GM12878 (cell line): ENCODE data around the gene UCHL5. TPM values are rescaled to one million over a fixed set of nuclear protein-coding genes. Genes with fewer than 3 reads are reported as not detected.

Source experiments
- ATAC-seq: fragments of 200-7000 bp; cut with Tn5 transposase; 3 replicates; pipeline ENCODE4 v1.9.1; 2020; ENCODE audit warnings: mild to moderate bottlenecking, moderate library complexity
- BruUV-seq: library from RNA; stranded (reverse); fragments of 400-500 nt; replicated peaks from 2 replicates; lab custom pipeline; 2021; lab: Mats Ljungman, UMichigan
- CTCF ChIA-PET: fragments of 300-600 bp; sonication (Branson Sonifier 250); formaldehyde crosslinking; extraction: SDS; loops from one replicate; lab custom pipeline; 2021; ENCODE audit warnings: inconsistent platforms; lab: Yijun Ruan, JAX
- POLR2A ChIA-PET: fragments of 350-600 bp; formaldehyde crosslinking; extraction: SDS; loops from one replicate; lab custom pipeline; 2021; ENCODE audit warnings: inconsistent platforms; lab: Charles Lee
- RAD21 ChIA-PET: fragments of 300-600 bp; sonication (Branson Sonifier 250); formaldehyde crosslinking; loops from one replicate; lab custom pipeline; 2023; ENCODE audit warnings: antibody characterized with exemption; ENCODE audit not compliant: unreplicated experiment; lab: Charles Lee
- SMC1A ChIA-PET: fragments of 300-600 bp; sonication (Branson Sonifier 250); formaldehyde crosslinking; loops from one replicate; lab custom pipeline; 2023; ENCODE audit not compliant: unreplicated experiment, uncharacterized antibody; lab: Charles Lee
- DNase-seq: peaks from one replicate; pipeline ENCODE4 v3.0.0-alpha.2; 2011; ENCODE audit warnings: low read depth, low spot score
- FAIRE-seq: peaks from 3 replicates; lab custom pipeline; 2011; peaks lifted over from hg19 to GRCh38; lab: Jason Lieb, UNC
- H2AFZ ChIP-seq: 2 replicates; pipeline ENCODE4 v1.6.0; 2011; ENCODE audit warnings: low read depth, low read length, control low read depth; ENCODE audit not compliant: control insufficient read depth
- H3K27ac ChIP-seq: 2 replicates; pipeline ENCODE4 v1.5.1; 2011; ENCODE audit warnings: control low read depth; ENCODE audit not compliant: control insufficient read depth, insufficient read depth
- H3K27me3 ChIP-seq, 2 experiments: replicated peaks in 1 of 2; 2 replicates each; pipeline versions ENCODE4 v1.6.0 to v1.6.1; 2011; ENCODE audit warnings: low read length in 1 of 2; ENCODE audit not compliant: control insufficient read depth in 2 of 2, insufficient read depth in 2 of 2
- H3K36me3 ChIP-seq, 2 experiments: 2 replicates each; pipeline ENCODE4 v1.5.1; 2011; ENCODE audit warnings: low read length in 1 of 2; ENCODE audit not compliant: control insufficient read depth in 2 of 2, insufficient read depth in 2 of 2
- H3K4me1 ChIP-seq: 2 replicates; pipeline ENCODE4 v1.6.1; 2011; ENCODE audit warnings: mild to moderate bottlenecking, low read length, moderate library complexity, mixed read lengths; ENCODE audit not compliant: control insufficient read depth, insufficient read depth
- H3K4me2 ChIP-seq: 2 replicates; pipeline ENCODE4 v1.6.0; 2011; ENCODE audit warnings: control low read depth; ENCODE audit not compliant: control insufficient read depth, insufficient read depth
- H3K4me3 ChIP-seq: fragments of 200-600 bp; sonication (generic); 2 replicates; pipeline ENCODE4 v1.5.1; 2016
- H3K79me2 ChIP-seq: 2 replicates; pipeline ENCODE4 v1.6.0; 2011; ENCODE audit warnings: low read length; ENCODE audit not compliant: control insufficient read depth, insufficient read depth
- H3K9ac ChIP-seq: 2 replicates; pipeline ENCODE4 v1.8.0; 2011; ENCODE audit warnings: low read length, control low read depth, mixed read lengths; ENCODE audit not compliant: control insufficient read depth, insufficient read depth
- H3K9me3 ChIP-seq: replicated peaks from 3 replicates; pipeline ENCODE4 v1.5.1; 2011; ENCODE audit warnings: mild to moderate bottlenecking, low read length; ENCODE audit not compliant: control insufficient read depth, insufficient read depth
- H4K20me1 ChIP-seq: 2 replicates; pipeline ENCODE4 v1.6.0; 2011; ENCODE audit not compliant: control insufficient read depth, insufficient read depth
- CUX1 ChIP-seq: IDR thresholded peaks from 2 replicates; pipeline ENCODE4 v1.6.1; 2012; ENCODE audit warnings: improper control_type of control experiment, low read depth, low read length; ENCODE audit not compliant: insufficient replicate concordance
- EED ChIP-seq: sonication (generic); IDR thresholded peaks from 2 replicates; pipeline ENCODE4 v1.6.1; 2016; ENCODE audit warnings: antibody characterized with exemption, low read depth
- NR2C1 ChIP-seq: fragments of 450-650 bp; IDR thresholded peaks from 2 replicates; pipeline ENCODE4 v1.6.1; 2017; ENCODE audit warnings: antibody characterized with exemption, mild to moderate bottlenecking, moderate library complexity
- RAD21 ChIP-seq: IDR thresholded peaks from 2 replicates; pipeline ENCODE4 v1.6.1; 2011; ENCODE audit warnings: mild to moderate bottlenecking, low read depth, low read length, moderate library complexity; ENCODE audit not compliant: insufficient read depth
- SMC3 ChIP-seq: IDR thresholded peaks from 2 replicates; pipeline ENCODE4 v1.6.1; 2011; ENCODE audit warnings: low read length, improper control_type of control experiment, borderline replicate concordance
- ZBTB40 ChIP-seq: fragments of 450-650 bp; IDR thresholded peaks from 2 replicates; pipeline ENCODE4 v1.6.1; 2016; ENCODE audit warnings: mild to moderate bottlenecking, moderate library complexity, borderline replicate concordance
- ZNF207 ChIP-seq: fragments of 450-650 bp; IDR thresholded peaks from 2 replicates; pipeline ENCODE4 v1.6.1; 2014; ENCODE audit warnings: antibody characterized with exemption, mild to moderate bottlenecking, borderline replicate concordance
- WGBS: methylation state at CpG from one replicate; pipeline ENCODE4 v1.1.6; 2016; ENCODE audit warnings: low lambda C conversion rate; ENCODE audit not compliant: insufficient replicate concordance, insufficient coverage; ENCODE audit errors: missing lambda C conversion rate; 5-methylcytosine and 5-hydroxymethylcytosine counted together
- in situ Hi-C: fragments of 300-500 bp; cut with MboI; formaldehyde crosslinking; loops from 9 replicates; pipeline ENCODE4 v1.14.3; 2018; ENCODE audit warnings: mixed read lengths
- intact Hi-C: fragments of 100-400 bp; cut with micrococcal nuclease; formaldehyde crosslinking; loops from one replicate; pipeline ENCODE4 v1.14.2; 2022; ENCODE audit not compliant: unreplicated experiment
- polyA plus RNA-seq, 11 experiments: library from polyadenylated mRNA; depleted of rRNA in 4 of 11; unstranded in 6 of 11; stranded (reverse) in 5 of 11; fragments of >200 nt; fragmentation: Nextera tagmentation in 4 of 11; fragmentation: Illumina TruSeq in 1 of 11; extraction: Ambion mirVana in 4 of 11; extraction: Trizol in 1 of 11; gene quantifications; 1 replicate in 1 of 11; 2 replicates in 10 of 11; pipeline versions ENCODE4 v1.2.1 to v1.2.3, GENCODE V29; 2011 to 2016; ENCODE audit warnings: inconsistent platforms in 2 of 11, missing spikeins in 2 of 11, low read depth in 1 of 11
- total RNA-seq, 4 experiments: library from RNA; depleted of rRNA in 3 of 4; stranded (reverse); fragments of >200 nt in 3 of 4; fragmentation: Illumina TruSeq in 1 of 4; extraction: Trizol in 1 of 4; gene quantifications; 2 replicates each; pipeline versions ENCODE4 v1.2.1 to v1.2.3, GENCODE V29; 2013 to 2021
- TF ChIP-seq, protein P1 (sequence below): IDR thresholded peaks from 2 replicates; pipeline ENCODE4 v1.6.1; 2011; ENCODE audit warnings: borderline replicate concordance, low read depth, mild to moderate bottlenecking, moderate library complexity, mixed read lengths, low read length; ENCODE audit not compliant: insufficient read depth; ENCODE audit errors: extremely low read length
- TF ChIP-seq, protein P2 (sequence below): IDR thresholded peaks from 2 replicates; pipeline ENCODE4 v1.6.1; 2012; ENCODE audit warnings: low read length, inconsistent platforms

The UCHL5 gene
- total and polyA plus RNA-seq, 10 of the 15 experiments (the other 5 are each of a cell fraction or from before 2014, with no cell fraction given), result 30.1 to 179 (median 60.1) TPM

GRCh38 chr1:193069748-193070385 is 10.7 kb upstream of the UCHL5 start:
- Histone ChIP-seq H3K27ac (peak overlapping the region; percentile 62), H2AFZ (no peak overlapping the region; the same call in 1 of the 2 replicates), H3K9me3 (peaks cover 2% of the 10 kb centered on the region; the same call in 1 of the 3 replicates), H3K79me2 (peaks cover 71% of the 10 kb centered on the region), H3K4me3 (0 out of 2 replicates have a peak overlapping the region, but pooled peaks have one; percentile 11), H3K27me3 (no peaks in the 10 kb centered on the region), H3K9ac (no peak overlapping the region), H4K20me1 (no peaks in the 10 kb centered on the region), H3K36me3 (peaks cover 0 to 13% of the 10 kb centered on the region in 2 experiments; a peak in 2 of 4 replicates), H3K4me2 (peak overlapping the region; percentile 69; the same call in 1 of the 2 replicates), H3K4me1 (peaks cover 26% of the 10 kb centered on the region)
- ChIA-PET CTCF (interaction anchor here (0.6 to 2.5 kb wide), 19 partner anchors 9 to 595 kb away, joined by 3 to 18 read pairs (median 4); partner anchors contain the start of genes RO60 and UCHL5), POLR2A (interaction anchor here (0.6 to 2.5 kb wide), 5 partner anchors 11 to 34 kb away, joined by 3 to 14 read pairs (median 4); partner anchors contain the start of genes RO60 and UCHL5), RAD21 (interaction anchor here (0.6 to 2.6 kb wide), 10 partner anchors 11 to 474 kb away, joined by 3 to 17 read pairs (median 4); partner anchors contain the start of genes CDC73, GLRX2, RO60 and UCHL5), SMC1A (interaction anchor here (0.6 to 2.4 kb wide), 9 partner anchors 10 to 53 kb away, joined by 3 to 12 read pairs (median 4); partner anchors contain the start of genes RO60 and UCHL5)
- DNase-seq, result no peak
- in situ Hi-C loops (no loop called here), intact Hi-C loops (no loop called here)
- peak; percentile 35 for ATAC-seq
- WGBS, result 75% methylated on average over 4 of the region's 4 CpGs
- FAIRE-seq, result no peak
- BruUV-seq, result no TSS peak
- TF ChIP-seq ZBTB40 (peak; percentile 63; the same call in 1 of the 2 replicates), EED (peak; percentile 46; the same call in 1 of the 2 replicates), NR2C1 (no peak), ZNF207 (no peak), SMC3 (peak; percentile 12; the same call in 1 of the 2 replicates), RAD21 (0 out of 2 replicates have a peak, but pooled peaks have one; percentile 32), CUX1 (no peak)
- TF ChIP-seq, protein P1, sequence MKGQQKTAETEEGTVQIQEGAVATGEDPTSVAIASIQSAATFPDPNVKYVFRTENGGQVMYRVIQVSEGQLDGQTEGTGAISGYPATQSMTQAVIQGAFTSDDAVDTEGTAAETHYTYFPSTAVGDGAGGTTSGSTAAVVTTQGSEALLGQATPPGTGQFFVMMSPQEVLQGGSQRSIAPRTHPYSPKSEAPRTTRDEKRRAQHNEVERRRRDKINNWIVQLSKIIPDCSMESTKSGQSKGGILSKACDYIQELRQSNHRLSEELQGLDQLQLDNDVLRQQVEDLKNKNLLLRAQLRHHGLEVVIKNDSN, result no peak
- TF ChIP-seq, protein P2, sequence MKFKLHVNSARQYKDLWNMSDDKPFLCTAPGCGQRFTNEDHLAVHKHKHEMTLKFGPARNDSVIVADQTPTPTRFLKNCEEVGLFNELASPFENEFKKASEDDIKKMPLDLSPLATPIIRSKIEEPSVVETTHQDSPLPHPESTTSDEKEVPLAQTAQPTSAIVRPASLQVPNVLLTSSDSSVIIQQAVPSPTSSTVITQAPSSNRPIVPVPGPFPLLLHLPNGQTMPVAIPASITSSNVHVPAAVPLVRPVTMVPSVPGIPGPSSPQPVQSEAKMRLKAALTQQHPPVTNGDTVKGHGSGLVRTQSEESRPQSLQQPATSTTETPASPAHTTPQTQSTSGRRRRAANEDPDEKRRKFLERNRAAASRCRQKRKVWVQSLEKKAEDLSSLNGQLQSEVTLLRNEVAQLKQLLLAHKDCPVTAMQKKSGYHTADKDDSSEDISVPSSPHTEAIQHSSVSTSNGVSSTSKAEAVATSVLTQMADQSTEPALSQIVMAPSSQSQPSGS, result peak; percentile 18; the same call in 1 of the 2 replicates
